ENCODE measurements around the gene ARID1B.

DNA sequence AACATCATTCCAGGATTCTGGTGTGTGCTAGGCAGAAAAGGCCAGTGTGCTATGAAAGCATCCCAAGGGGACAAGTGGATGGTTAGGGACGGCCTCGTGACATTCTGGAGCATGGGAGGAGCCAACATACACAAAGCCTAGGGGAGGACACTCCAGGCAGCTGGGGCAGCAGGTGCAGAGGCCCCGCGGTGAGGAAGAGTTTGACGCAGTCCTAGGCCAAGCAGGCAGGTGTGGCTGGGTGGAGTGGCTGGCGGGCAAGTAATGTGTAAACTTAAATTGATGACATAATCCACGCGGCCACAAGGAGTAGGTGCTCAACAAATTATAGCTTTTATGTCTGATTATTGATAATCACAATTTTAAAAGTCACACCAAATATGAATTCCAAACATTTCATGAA is 452.5 kb downstream of the ARID1B start:
- TF ChIP-seq, protein P1, sequence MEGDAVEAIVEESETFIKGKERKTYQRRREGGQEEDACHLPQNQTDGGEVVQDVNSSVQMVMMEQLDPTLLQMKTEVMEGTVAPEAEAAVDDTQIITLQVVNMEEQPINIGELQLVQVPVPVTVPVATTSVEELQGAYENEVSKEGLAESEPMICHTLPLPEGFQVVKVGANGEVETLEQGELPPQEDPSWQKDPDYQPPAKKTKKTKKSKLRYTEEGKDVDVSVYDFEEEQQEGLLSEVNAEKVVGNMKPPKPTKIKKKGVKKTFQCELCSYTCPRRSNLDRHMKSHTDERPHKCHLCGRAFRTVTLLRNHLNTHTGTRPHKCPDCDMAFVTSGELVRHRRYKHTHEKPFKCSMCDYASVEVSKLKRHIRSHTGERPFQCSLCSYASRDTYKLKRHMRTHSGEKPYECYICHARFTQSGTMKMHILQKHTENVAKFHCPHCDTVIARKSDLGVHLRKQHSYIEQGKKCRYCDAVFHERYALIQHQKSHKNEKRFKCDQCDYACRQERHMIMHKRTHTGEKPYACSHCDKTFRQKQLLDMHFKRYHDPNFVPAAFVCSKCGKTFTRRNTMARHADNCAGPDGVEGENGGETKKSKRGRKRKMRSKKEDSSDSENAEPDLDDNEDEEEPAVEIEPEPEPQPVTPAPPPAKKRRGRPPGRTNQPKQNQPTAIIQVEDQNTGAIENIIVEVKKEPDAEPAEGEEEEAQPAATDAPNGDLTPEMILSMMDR (conservative IDR thresholded peaks at IDR 0.05; ENCODE audit: low read depth, low read length): no peak
- no peak for TF ChIP-seq EZH2phosphoT487 (IDR thresholded peaks at IDR 0.05; ENCODE audit: borderline replicate concordance, low read length)
- TF ChIP-seq EZH2 (IDR thresholded peaks at IDR 0.05; ENCODE audit: low read length, unreplicated experiment): no peak
